ENCODE measurements around the gene TTLL11. TPM values are rescaled to one million over a fixed set of nuclear protein-coding genes. Genes with fewer than 3 reads are reported as not detected.

TTLL11 gene
- polyA plus RNA-seq, 1 donor (not counting 4 experiments of a cell fraction or from before 2014, with no cell fraction given): 8.0 TPM

DNA sequence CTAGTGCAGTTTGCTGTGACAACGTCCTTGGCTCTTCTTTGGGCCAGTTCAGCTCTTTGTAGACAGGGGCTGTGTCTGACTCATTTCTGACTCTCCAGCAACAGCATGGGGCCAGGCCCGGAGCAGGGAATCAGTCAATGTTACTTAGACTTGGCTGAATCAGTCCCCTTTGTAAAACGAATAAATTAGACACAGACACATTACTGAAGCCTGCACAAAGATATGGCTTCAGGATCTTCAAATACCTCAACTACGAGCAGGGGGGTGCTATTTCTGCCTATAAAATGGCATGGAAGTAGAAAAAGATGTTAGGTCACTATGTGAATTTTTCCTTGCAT is 204.7 kb downstream of the TTLL11 start:
- Histone ChIP-seq H3K9me1 (ENCODE audit: control insufficient read depth, extremely low read depth, insufficient read depth, low read length) (no peaks in the 10 kb centered on the region), H3K9ac (ENCODE audit: control insufficient read depth, extremely low read depth, insufficient read depth, low read length) (no peak overlapping the region), H2AFZ (ENCODE audit: control insufficient read depth, low read length) (no peak overlapping the region), H3K4me2 (ENCODE audit: control insufficient read depth, extremely low read depth, insufficient read depth, low read depth, low read length) (no peak overlapping the region), H3K36me3 (ENCODE audit: control insufficient read depth in 2 of 2, extremely low read depth in 1 of 2, insufficient read depth in 2 of 2, low read length in 2 of 2) (peaks cover 4 to 12% of the 10 kb centered on the region in 2 experiments), H3K79me2 (ENCODE audit: control insufficient read depth, insufficient read depth, low read length) (no peaks in the 10 kb centered on the region), H4K20me1 (ENCODE audit: control insufficient read depth, extremely low read depth, insufficient read depth, low read length) (peaks cover 12% of the 10 kb centered on the region), H3K4me1 (ENCODE audit: control insufficient read depth, extremely low read depth, insufficient read depth, low read length) (no peaks in the 10 kb centered on the region), H3K9me3 (ENCODE audit: control insufficient read depth, low read depth, low read length) (no peaks in the 10 kb centered on the region), H3K27ac (ENCODE audit: control insufficient read depth, insufficient read depth, low read length) (no peak overlapping the region), H3K27me3 (ENCODE audit: control insufficient read depth, extremely low read depth, insufficient read depth, low read length) (no peaks in the 10 kb centered on the region), H3K4me3 (ENCODE audit: control insufficient read depth in 2 of 3, extremely low read depth in 1 of 3, insufficient read depth in 2 of 3, low read depth in 1 of 3, low read length in 3 of 3) (no peak overlapping the region)
- dilution Hi-C loops (cut with MboI; ENCODE audit: extremely low pct_ligation_motif_present, low sequenced_read_pairs): no loop called here
- DNase-seq (ENCODE audit: low read depth, low spot score) (no peak), FAIRE-seq (no peak)
- TF ChIP-seq EZH2 (IDR thresholded peaks at IDR 0.05; ENCODE audit: low read length) (no peak), CTCF (optimal IDR thresholded peaks at IDR 0.05 in 1 of 3, IDR thresholded peaks at IDR 0.05 in 1 of 3, conservative IDR thresholded peaks at IDR 0.05 in 1 of 3; ENCODE audit: extremely low read depth in 1 of 3, insufficient read depth in 2 of 3, low read length in 3 of 3) (no peak)

GRCh38 chr9:121887553-121888437 is 205.3 kb downstream of the TTLL11 start:
- H3K27ac ChIP-seq (ENCODE audit: control insufficient read depth, insufficient read depth, low read length): no peak overlapping the region

More at GRCh38 chr9:121887553-121888437, 205.3 kb downstream of the TTLL11 start:
- no peaks in the 10 kb centered on the region for H3K27me3 ChIP-seq (ENCODE audit: control insufficient read depth, extremely low read depth, insufficient read depth, low read length)
- H3K36me3 ChIP-seq (ENCODE audit: control insufficient read depth in 2 of 2, extremely low read depth in 1 of 2, insufficient read depth in 2 of 2, low read length in 2 of 2): peaks cover 4 to 12% of the 10 kb centered on the region in 2 experiments
- no peak overlapping the region for H2AFZ ChIP-seq (ENCODE audit: control insufficient read depth, low read length)
- no peaks in the 10 kb centered on the region for H3K9me3 ChIP-seq (ENCODE audit: control insufficient read depth, low read depth, low read length)
- H3K9me1 ChIP-seq (ENCODE audit: control insufficient read depth, extremely low read depth, insufficient read depth, low read length): no peaks in the 10 kb centered on the region
- H4K20me1 ChIP-seq (ENCODE audit: control insufficient read depth, extremely low read depth, insufficient read depth, low read length): peaks cover 12% of the 10 kb centered on the region
- no peak overlapping the region for H3K4me3 ChIP-seq (ENCODE audit: control insufficient read depth in 2 of 3, extremely low read depth in 1 of 3, insufficient read depth in 2 of 3, low read depth in 1 of 3, low read length in 3 of 3)
- no peak for DNase-seq (ENCODE audit: low read depth, low spot score)
- H3K79me2 ChIP-seq (ENCODE audit: control insufficient read depth, insufficient read depth, low read length): no peaks in the 10 kb centered on the region
- H3K4me1 ChIP-seq (ENCODE audit: control insufficient read depth, extremely low read depth, insufficient read depth, low read length): no peaks in the 10 kb centered on the region
- dilution Hi-C loops (cut with MboI; ENCODE audit: extremely low pct_ligation_motif_present, low sequenced_read_pairs): no loop called here
- no peak for FAIRE-seq
- H3K9ac ChIP-seq (ENCODE audit: control insufficient read depth, extremely low read depth, insufficient read depth, low read length): no peak overlapping the region
- no peak for TF ChIP-seq CTCF (optimal IDR thresholded peaks at IDR 0.05 in 1 of 3, IDR thresholded peaks at IDR 0.05 in 1 of 3, conservative IDR thresholded peaks at IDR 0.05 in 1 of 3; ENCODE audit: extremely low read depth in 1 of 3, insufficient read depth in 2 of 3, low read length in 3 of 3)
- TF ChIP-seq EZH2 (IDR thresholded peaks at IDR 0.05; ENCODE audit: low read length): no peak
- H3K4me2 ChIP-seq (ENCODE audit: control insufficient read depth, extremely low read depth, insufficient read depth, low read depth, low read length): no peak overlapping the region

All from keratinocyte (primary cell).